HPDE6-E6E7 (cell line): ENCODE measurements around the gene FAM184B.

ENCODE experiments used
- DNase-seq: peaks from one replicate; pipeline ENCODE4 v3.0.0; 2011; ENCODE audit warnings: missing footprints; ENCODE audit errors: extremely low spot score

Gene FAM184B

GRCh38 chr4:17781300-17782287, at the start of gene FAM184B:
TSS of gene FAM184B (minus strand) at chr4:17781621. CDS start at chr4:17781299, 322 bp downstream.
- no peak for DNase-seq

DNA sequence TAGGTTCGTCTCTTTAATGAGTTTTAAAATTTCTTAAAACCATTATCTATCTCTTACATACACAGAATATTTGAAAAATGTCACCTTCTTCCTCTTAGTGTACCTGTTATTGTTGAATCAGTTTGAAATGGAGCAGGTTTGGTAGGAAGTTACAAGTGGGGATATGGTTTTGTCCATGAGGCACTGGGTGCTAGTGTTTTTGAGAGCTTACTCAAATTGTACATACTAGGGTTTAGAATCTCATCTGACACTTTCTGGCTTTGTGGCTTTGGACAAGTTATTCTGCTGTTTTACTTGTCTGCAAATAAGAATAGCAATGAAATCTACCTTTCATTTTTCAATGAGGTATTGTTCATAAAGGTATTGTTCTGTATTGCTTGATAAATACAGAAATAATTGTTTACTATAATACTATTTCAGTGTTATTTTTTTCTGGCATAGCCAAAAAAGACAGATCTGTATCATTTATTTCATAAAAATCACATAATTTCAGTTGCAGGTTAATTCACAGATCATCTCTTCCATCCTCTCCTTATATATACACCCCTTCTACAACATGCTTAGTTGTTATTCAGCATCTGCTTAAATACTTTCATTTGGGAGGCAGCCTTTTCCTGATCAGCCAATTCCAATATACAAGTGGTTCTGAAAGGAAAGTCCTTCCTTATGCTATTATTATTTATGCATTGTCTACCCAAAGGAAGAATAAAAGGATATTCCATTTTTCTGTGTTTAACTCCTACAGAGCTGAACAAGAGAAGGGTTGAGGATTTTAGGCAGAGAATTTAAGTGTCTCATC, 42.6 kb upstream of the FAM184B start:
- no peak for DNase-seq

DNA sequence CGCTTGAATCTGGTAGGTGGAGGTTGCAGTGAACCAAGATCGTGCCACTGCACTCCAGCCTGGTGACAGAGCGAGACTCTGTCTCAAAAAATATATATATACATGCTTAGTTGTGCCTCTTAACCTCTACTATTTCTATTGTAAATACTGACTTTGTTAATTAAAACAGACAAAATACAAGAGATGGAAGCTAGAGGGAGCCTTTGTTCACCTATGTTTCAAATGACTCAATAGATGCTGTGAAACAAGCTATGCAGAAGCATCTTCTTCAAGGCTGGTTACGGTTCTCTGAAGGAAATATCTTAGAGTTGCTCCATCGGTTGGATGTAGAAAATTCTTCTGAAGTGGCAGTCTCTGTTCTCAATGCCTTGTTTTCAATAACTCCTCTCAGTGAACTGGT, 35.6 kb upstream of the FAM184B start:
- DNase-seq = peak; percentile 9

DNA sequence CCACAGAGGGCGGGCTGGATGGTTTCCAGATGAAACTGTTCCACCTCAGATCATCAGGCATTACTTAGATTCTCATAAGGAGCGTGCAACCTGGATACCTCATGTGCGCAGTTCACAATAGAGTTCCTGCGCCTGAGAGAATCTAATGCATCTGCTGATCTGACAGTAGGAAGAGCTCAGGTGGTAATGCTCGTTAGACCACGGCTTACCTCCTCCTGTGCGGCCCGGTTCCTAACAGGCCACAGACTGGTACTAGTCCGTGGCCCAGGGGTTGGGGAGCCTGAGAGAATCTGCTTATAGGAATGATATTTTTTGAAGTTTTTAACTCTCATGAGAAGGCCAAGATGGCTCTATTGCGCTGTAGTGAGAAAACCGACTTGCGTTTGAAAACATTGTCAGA, 34.7 kb upstream of the FAM184B start:
- DNase-seq = no peak

GRCh38 chr4:17814140-17814539, 32.7 kb upstream of the FAM184B start:
- no peak for DNase-seq

DNA sequence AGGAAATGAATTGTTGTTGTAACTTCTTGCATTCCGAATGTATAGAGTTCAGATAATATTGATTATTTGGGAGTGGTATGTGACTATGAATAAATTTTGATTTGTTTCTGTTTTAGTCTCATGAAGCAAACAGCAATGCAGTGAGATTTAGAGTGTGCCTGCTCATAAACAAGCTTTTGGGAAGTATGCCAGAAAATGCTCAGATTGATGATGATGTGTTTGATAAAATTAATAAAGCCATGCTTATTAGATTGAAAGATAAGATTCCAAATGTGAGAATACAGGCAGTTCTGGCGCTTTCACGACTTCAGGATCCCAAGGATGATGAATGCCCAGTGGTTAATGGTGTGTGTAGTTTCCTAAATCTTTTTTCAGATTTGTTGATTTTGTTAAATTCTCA, 31.4 kb upstream of the FAM184B start:
- DNase-seq = no peak

DNA sequence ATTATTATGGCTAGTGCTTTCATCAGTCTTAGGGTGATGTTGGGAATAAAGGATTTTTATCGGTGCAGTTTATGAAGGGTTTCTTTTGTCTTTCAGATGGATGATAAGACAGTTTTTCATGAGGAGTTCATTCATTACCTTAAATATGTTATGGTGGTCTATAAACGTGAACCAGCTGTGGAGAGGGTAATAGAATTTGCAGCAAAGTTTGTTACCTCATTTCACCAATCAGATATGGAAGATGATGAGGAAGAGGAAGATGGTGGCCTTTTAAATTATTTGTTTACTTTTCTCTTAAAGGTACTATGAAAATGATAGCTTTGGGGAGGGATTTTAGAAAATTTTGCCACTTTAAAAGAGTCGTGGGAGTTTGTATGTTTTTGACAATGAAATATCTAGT, 30.7 kb upstream of the FAM184B start:
- no peak for DNase-seq

DNA sequence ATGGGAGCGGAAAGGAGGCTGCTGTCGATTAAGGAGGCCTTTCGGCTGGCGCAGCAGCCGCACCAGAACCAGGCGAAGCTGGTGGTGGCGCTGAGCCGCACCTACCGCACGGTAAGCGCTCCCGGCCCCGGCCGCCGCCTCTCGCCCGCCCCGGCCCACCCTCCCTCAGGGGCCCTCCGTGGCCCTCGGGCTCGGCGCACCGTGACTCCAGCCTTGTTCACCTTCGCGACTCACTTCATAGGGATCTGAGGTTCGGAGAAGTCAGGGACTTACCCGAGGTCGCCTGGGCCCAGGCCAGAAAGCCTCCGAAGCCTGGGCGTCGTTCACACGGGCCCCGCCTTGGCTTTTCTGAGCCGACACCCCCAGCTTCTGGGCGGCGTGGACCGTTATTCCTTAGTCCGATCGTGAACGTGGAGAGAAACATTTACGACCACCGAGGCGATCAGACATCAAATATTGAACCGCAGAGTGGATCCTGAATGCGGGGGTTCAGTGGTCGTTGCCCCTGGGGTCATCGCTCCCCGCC, 29.7 kb upstream of the FAM184B start:
- DNase-seq = peak; percentile 6

DNA sequence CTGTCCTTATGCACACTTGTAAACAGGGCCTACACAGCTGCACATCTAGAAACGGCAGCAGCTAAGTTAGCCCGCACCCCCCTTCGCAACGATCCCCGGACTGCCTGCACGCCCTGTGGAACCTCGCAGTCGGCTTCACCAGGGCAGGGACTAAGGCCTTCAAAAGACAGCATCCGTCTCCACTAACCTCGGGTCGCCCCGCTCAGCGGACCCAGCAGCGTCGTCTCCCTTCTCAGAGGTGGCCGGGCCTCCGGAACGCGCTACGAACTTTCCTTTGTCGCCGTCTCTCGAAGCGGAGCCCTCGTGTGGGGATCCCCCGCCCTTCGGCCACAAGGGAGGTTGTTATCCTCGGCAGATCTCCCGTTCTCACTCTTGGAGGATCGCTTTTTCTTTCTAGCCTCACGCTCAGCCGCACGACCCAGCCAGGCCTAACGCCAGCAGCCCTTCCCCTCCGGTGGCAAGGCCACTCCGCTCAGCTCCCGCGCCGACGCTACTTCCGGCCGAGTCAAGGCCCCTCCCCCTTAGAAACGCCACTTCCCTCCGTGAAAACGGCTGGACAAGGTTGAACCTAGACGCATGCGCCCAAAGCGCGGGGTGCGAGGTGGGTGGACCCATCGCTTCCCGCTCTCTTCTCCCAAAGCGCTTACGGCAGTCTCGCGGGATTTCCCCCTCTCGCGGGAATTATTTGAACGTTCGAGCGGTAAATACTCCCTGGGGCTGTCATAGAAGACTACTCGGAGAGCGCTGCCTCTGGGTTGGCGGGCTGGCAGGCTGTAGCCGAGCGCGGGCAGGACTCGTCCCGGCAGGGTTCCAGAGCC, 29.0 kb upstream of the FAM184B start, which contains the start of the genes DCAF16 and NCAPG:
Gene DCAF16 (minus strand): TSS at position 498 of the 818 bp plus-strand sequence. CDS start 6,616 bp downstream, outside the sequence.
Gene NCAPG (plus strand): TSS at position 720 of the 818 bp plus-strand sequence. CDS start 99 bp downstream, outside the sequence.
- DNase-seq = peak; percentile 95

DNA sequence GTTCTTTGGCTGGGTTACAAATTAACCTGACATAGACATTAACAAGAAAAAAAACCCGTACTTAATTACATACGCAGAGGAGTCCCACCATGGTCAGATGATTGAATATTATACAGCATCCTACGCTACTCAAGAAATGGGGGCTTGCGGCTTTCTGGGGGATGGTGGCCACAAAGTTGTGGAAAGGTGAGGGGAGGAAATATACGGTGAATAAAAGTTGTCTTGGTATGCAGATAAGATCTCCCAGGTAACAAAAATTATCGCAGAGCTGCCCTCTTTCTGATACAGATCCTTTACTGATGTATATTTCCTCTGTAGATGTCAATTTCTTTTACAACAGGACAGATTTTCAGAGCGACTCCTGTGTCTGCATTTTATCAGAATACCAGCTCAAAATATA, 28.2 kb upstream of the FAM184B start:
- DNase-seq = no peak

GRCh38 chr4:17807446-17807845, 26.0 kb upstream of the FAM184B start:
- DNase-seq = no peak

DNA sequence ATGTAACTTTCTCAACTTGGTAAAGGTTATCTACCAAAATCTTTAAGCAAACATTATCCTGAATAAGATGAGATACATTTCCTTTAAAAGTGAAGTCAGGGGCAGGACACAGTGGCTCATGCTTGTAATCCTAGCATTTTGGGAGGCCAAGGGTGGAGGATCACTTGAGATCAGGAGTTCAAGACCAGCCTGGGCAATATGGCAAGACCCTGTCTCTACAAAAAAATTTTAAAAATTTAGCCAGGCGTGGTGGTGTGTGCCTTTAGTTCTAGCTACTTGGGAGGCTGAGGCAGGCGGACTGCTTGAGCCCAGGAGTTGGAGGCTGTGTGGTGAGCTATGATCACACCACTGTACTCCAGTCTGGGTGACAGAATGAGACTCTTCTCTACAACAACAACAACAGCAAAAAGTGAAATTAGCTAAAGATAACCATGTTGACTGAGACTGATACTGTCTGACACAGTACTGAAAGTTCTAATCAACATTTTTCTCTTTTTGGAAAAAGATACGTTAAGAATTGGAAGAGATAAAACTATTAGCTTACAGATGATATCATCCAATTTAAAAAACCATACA, 24.2 kb upstream of the FAM184B start:
- no peak for DNase-seq

DNA sequence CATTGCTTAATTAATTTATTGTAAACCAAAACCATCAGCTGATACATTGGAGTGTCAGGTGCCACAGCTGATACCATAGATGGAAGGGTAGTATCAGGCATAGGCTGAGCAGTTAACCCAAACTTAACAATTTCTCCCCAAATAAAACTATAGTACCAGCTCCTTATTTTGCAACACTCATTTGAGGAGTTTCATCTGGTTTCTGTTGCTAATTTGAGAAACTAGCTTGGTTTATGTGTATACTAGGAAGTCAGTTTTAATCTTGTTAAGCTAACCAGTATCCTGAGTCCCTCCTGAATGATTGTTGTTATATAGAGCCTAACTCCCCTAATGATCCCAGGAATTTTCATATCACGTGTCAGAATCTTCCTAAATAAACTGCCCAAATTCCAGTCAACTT, 16.4 kb upstream of the FAM184B start:
- no peak for DNase-seq

DNA sequence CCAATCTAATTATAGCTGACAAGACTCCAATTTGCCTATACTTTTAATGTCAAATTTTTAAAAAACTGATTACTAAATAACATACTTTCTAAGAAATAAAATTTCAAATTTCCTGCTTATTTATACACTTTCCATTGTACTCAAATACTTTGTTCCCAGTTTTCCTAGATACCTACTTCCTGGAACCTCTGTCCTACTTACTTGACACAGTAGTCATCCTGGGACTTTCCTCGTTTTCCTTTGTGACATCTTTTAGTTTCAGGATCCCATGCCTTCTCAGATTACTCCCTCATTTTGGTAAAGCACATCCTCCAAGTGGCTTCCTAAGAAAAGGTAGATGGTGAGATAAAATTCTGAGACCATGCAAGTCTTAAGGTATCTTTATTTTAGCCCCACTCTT, 13.3 kb upstream of the FAM184B start:
- DNase-seq = no peak

- DNase-seq = no peak
Observed at GRCh38 chr4:17788956-17789355, 7.5 kb upstream of the FAM184B start.

DNA sequence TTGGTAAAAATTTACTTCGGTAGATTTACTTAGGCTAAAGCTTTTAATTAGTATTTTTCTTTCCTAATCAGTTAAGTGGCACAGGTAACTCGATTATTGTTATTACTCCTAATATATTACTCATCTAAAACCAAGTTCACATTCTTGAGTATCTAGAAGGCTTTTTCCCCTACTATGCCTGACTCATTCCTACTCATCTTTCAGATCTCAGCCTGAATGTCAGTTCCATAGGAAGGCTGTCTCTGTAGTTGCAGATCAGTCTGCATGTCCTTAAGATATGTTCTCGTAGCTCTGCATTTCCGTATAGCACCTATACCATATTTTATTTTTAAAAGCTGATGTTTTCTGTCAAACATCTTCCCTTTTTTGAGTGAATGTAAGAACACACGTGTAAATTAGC, 5.9 kb upstream of the FAM184B start:
- DNase-seq = no peak

GRCh38 chr4:17786567-17786966, 5.1 kb upstream of the FAM184B start:
- no peak for DNase-seq

DNA sequence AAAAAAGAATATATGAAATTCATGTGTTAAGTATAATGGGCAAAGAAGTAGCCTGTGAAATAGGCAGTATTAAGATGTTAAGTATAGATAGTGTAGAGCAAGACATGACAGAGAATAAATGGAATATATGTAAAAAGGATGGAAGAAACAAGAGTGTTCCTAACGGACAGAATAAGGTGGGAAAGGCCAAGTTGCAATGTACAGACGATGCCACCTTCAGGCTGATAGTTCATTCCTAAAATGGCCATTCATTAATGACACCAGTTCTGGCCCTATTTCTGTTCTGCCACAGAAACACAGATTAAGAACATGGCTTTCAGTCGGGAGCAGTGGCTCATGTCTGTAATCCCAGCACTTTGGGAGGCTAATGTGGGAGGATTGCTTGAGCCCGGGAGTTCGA, 4.4 kb upstream of the FAM184B start:
- no peak for DNase-seq

DNA sequence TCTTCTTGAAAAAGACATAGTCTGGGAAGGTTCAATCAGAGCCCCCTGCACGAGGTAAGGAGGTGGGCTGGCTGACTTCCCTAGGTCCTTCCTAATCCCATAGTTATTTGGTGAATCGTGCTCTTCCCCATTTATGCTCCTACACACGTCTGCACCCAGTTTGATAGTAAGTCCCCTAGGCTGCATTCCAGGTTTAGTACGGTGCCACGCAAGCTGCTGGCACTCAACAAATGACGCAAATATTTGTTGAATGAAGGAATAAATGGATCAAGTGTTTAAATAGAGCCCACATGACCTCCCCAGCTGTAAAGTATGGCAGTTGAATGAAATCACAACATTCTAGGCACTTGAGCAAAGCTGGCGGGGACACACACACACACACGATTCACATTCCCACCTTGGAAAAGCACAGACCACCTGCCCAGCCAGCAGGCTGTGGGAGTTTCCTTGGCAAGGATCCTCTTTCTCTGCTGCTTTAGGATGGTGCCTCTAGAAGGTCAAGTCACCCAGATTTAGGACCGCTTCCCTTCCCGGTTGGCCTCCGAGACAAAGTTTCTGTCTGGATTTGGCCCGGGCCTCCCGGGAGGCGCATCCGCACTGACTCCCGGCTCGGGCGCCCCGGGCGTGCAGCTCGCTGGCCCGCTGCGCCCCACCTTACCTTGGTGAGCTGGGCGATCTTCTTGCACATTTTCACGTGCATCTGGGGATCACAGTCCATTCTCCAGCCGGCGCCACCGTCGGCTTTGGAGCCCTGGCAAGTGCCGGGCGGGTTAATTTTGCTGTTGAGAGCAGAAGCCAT, 721 bp downstream of the FAM184B start:
- DNase-seq = no peak

- no peak for DNase-seq
Observed at GRCh38 chr4:17778431-17778830, 3.0 kb downstream of the FAM184B start.
